Activated CD8-positive, alpha-beta T cell treated with anti-CD3 and anti-CD28 coated beads for 36 hours (primary cell): ENCODE data around the gene APLNR. TPM values are rescaled to one million over a fixed set of nuclear protein-coding genes. Genes with fewer than 3 reads are reported as not detected.

Experiments used
- ATAC-seq: fragments of 200-7000 bp; cut with Tn5 transposase; one replicate; pipeline ENCODE4 v1.10.0; 2021; ENCODE audit warnings: mild to moderate bottlenecking, moderate library complexity
- CTCF ChIA-PET: fragments of 350-600 bp; sonication (Branson Sonifier 250); formaldehyde crosslinking; loops from one replicate; lab custom pipeline; 2021; ENCODE audit warnings: antibody characterized with exemption; lab: Charles Lee
- POLR2A ChIA-PET: fragments of 350-600 bp; sonication (Branson Sonifier 250); formaldehyde crosslinking; loops from one replicate; lab custom pipeline; 2021; ENCODE audit warnings: antibody characterized with exemption; lab: Charles Lee
- DNase-seq: peaks from one replicate; pipeline ENCODE4 v3.0.0-alpha.2; 2020
- H3K27ac Mint-ChIP-seq: one replicate; pipeline ENCODE4 v1.8.0; 2021; ENCODE audit warnings: mild to moderate bottlenecking, mixed read lengths
- H3K27me3 Mint-ChIP-seq: one replicate; pipeline ENCODE4 v1.8.0; 2021; ENCODE audit warnings: mixed read lengths
- H3K36me3 Mint-ChIP-seq: one replicate; pipeline ENCODE4 v1.8.0; 2021; ENCODE audit warnings: low read depth, mixed read lengths
- H3K4me1 Mint-ChIP-seq: one replicate; pipeline ENCODE4 v1.8.0; 2021; ENCODE audit warnings: low read depth, mixed read lengths
- H3K4me3 Mint-ChIP-seq: one replicate; pipeline ENCODE4 v1.8.0; 2021; ENCODE audit warnings: mild to moderate bottlenecking, moderate library complexity, mixed read lengths
- H3K9me3 Mint-ChIP-seq: one replicate; pipeline ENCODE4 v1.8.0; 2021; ENCODE audit warnings: mixed read lengths
- intact Hi-C: fragments of 100-400 bp; cut with micrococcal nuclease; formaldehyde crosslinking; loops from one replicate; pipeline ENCODE4 v1.10.0; 2022
- total RNA-seq, 2 experiments: library from RNA; stranded (reverse); gene quantifications; one replicate each; pipeline ENCODE4 v1.2.3, GENCODE V29; 2021
- TF ChIP-seq, protein P1 (sequence below): fragments of 200-600 bp; IDR thresholded peaks from one replicate; pipeline ENCODE4 v1.8.0; 2022; ENCODE audit warnings: antibody characterized with exemption, mild to moderate bottlenecking

Gene APLNR
- total RNA-seq, 2 experiments from 2014 or later = not detected

GRCh38 chr11:57214098-57214417 is 23.0 kb downstream of the APLNR start:
- H3K27me3 Mint-ChIP-seq = peaks cover 2% of the 10 kb centered on the region
- no peaks in the 10 kb centered on the region for H3K36me3 Mint-ChIP-seq
- no peaks in the 10 kb centered on the region for H3K9me3 Mint-ChIP-seq
- intact Hi-C loops = no loop called here
- TF ChIP-seq, protein P1, sequence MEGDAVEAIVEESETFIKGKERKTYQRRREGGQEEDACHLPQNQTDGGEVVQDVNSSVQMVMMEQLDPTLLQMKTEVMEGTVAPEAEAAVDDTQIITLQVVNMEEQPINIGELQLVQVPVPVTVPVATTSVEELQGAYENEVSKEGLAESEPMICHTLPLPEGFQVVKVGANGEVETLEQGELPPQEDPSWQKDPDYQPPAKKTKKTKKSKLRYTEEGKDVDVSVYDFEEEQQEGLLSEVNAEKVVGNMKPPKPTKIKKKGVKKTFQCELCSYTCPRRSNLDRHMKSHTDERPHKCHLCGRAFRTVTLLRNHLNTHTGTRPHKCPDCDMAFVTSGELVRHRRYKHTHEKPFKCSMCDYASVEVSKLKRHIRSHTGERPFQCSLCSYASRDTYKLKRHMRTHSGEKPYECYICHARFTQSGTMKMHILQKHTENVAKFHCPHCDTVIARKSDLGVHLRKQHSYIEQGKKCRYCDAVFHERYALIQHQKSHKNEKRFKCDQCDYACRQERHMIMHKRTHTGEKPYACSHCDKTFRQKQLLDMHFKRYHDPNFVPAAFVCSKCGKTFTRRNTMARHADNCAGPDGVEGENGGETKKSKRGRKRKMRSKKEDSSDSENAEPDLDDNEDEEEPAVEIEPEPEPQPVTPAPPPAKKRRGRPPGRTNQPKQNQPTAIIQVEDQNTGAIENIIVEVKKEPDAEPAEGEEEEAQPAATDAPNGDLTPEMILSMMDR = no peak
- ChIA-PET POLR2A (no interaction called here), CTCF (interaction anchor here (1.8 kb wide), 1 partner anchor 36 kb away, joined by 6 read pairs; no protein-coding TSS in a partner anchor)
- H3K4me3 Mint-ChIP-seq = no peak overlapping the region
- no peak for DNase-seq
- ATAC-seq = no peak
- H3K27ac Mint-ChIP-seq = no peak overlapping the region
- no peaks in the 10 kb centered on the region for H3K4me1 Mint-ChIP-seq

DNA sequence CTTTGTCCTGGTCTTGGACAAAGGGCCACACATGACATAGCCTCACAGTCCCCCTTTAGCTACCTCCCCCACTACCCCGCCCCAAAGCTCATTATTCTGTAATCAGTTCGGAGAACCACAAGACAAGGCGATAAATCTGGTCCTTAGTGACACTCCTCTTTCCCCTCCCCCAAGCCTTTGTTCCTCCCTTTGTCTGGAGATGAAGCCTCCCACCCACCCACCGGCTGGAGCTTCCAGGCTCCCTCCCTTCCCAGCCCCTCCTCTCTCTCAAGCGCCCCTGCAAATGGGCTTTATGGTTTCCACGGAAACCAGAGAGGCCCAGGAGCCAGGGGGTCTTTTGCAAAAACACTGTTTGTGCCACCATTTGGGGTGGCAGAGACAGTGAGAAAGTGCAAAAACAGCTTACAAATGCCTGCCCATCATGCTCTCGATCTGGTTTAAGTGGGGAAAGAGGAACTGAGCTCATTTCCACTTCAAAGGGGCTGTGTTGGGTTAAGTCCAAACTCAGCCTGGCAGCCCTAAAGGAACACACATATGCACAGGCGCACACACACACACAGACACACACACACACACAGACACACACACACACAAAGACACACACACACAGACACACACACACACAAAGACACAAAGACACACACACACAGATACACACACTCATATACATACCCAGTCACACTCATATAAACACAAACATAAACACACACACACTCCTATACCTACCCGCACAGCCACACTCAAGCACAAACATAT is 23.5 kb downstream of the APLNR start:
- Mint-ChIP-seq H3K27ac (no peak overlapping the region), H3K4me3 (no peak overlapping the region), H3K36me3 (no peaks in the 10 kb centered on the region), H3K27me3 (no peaks in the 10 kb centered on the region), H3K4me1 (no peaks in the 10 kb centered on the region), H3K9me3 (no peaks in the 10 kb centered on the region)
- POLR2A ChIA-PET = no interaction called here
- DNase-seq (no peak), ATAC-seq (no peak)
- intact Hi-C loops = no loop called here
- CTCF ChIA-PET = interaction anchor here (0.7 to 1.8 kb wide), 2 partner anchors 36 to 64 kb away, joined by 3 to 6 read pairs; no protein-coding TSS in a partner anchor
- TF ChIP-seq, protein P1 = no peak

GRCh38 chr11:57210781-57211180 is 26.3 kb downstream of the APLNR start:
- H3K9me3 Mint-ChIP-seq = no peaks in the 10 kb centered on the region
- intact Hi-C loops = no loop called here
- no peak overlapping the region for H3K27ac Mint-ChIP-seq
- no peaks in the 10 kb centered on the region for H3K36me3 Mint-ChIP-seq
- peaks cover 9% of the 10 kb centered on the region for H3K27me3 Mint-ChIP-seq
- H3K4me3 Mint-ChIP-seq = no peak overlapping the region
- TF ChIP-seq, protein P1 = no peak
- no peak for ATAC-seq
- H3K4me1 Mint-ChIP-seq = no peaks in the 10 kb centered on the region
- no peak for DNase-seq
- POLR2A ChIA-PET = no interaction called here
- CTCF ChIA-PET = interaction anchor here (1.2 kb wide), 1 partner anchor 39 kb away, joined by 3 read pairs; no protein-coding TSS in a partner anchor

DNA sequence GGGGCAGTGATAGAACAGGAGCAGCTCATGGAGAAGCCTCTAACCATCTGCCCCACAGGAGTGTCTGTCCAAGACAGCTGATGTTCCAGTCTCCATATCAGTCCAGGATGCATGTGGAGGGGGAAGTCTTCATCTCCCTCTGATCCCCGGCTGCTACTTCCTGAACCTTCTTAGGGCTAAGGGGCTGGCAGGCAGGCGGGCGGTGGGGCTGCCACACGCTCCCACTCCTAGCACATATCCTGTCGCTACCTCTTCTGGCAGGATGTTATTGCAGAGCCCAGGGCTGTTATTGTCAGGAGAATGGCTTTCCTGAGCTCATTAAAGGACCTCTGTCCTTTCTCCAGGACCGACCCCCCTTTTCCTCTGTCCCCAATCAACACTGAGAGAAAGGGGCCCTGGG is 29.9 kb downstream of the APLNR start:
- intact Hi-C loops = no loop called here
- ATAC-seq (no peak), DNase-seq (no peak)
- H3K9me3 Mint-ChIP-seq = no peaks in the 10 kb centered on the region
- H3K4me3 Mint-ChIP-seq = no peak overlapping the region
- POLR2A ChIA-PET = no interaction called here
- H3K27me3 Mint-ChIP-seq = peaks cover 9% of the 10 kb centered on the region
- H3K4me1 Mint-ChIP-seq = no peaks in the 10 kb centered on the region
- H3K27ac Mint-ChIP-seq = no peak overlapping the region
- CTCF ChIA-PET = interaction anchor here (1.4 kb wide), 1 partner anchor 42 kb away, joined by 4 read pairs; no protein-coding TSS in a partner anchor
- H3K36me3 Mint-ChIP-seq = no peaks in the 10 kb centered on the region
- TF ChIP-seq, protein P1 = no peak

GRCh38 chr11:57205041-57205641 is 31.9 kb downstream of the APLNR start:
- ATAC-seq = no peak
- intact Hi-C loops = no loop called here
- no peaks in the 10 kb centered on the region for H3K36me3 Mint-ChIP-seq
- ChIA-PET POLR2A (no interaction called here), CTCF (interaction anchor here (1.0 kb wide), 1 partner anchor 45 kb away, joined by 3 read pairs; no protein-coding TSS in a partner anchor)
- H3K4me3 Mint-ChIP-seq = no peak overlapping the region
- H3K4me1 Mint-ChIP-seq = no peaks in the 10 kb centered on the region
- no peak overlapping the region for H3K27ac Mint-ChIP-seq
- no peak for DNase-seq
- peaks cover 9% of the 10 kb centered on the region for H3K27me3 Mint-ChIP-seq
- TF ChIP-seq, protein P1 = no peak
- no peaks in the 10 kb centered on the region for H3K9me3 Mint-ChIP-seq
